GM12878 (cell line): ENCODE measurements around the gene DENR. TPM values are rescaled to one million over a fixed set of nuclear protein-coding genes. Genes with fewer than 3 reads are reported as not detected.
"Not testable (repeated sequence)": the region's sequence is repeated elsewhere in the genome, so short reads cannot be mapped to it uniquely, and the experiment has no call there.

Experiments
- ATAC-seq: fragments of 200-7000 bp; cut with Tn5 transposase; 3 replicates; pipeline ENCODE4 v1.9.1; 2020; ENCODE audit warnings: mild to moderate bottlenecking, moderate library complexity
- BruUV-seq: library from RNA; stranded (reverse); fragments of 400-500 nt; replicated peaks from 2 replicates; lab custom pipeline; 2021; lab: Mats Ljungman, UMichigan
- CTCF ChIA-PET: fragments of 300-600 bp; sonication (Branson Sonifier 250); formaldehyde crosslinking; extraction: SDS; loops from one replicate; lab custom pipeline; 2021; ENCODE audit warnings: inconsistent platforms; lab: Yijun Ruan, JAX
- POLR2A ChIA-PET: fragments of 350-600 bp; formaldehyde crosslinking; extraction: SDS; loops from one replicate; lab custom pipeline; 2021; ENCODE audit warnings: inconsistent platforms; lab: Charles Lee
- RAD21 ChIA-PET: fragments of 300-600 bp; sonication (Branson Sonifier 250); formaldehyde crosslinking; loops from one replicate; lab custom pipeline; 2023; ENCODE audit warnings: antibody characterized with exemption; ENCODE audit not compliant: unreplicated experiment; lab: Charles Lee
- SMC1A ChIA-PET: fragments of 300-600 bp; sonication (Branson Sonifier 250); formaldehyde crosslinking; loops from one replicate; lab custom pipeline; 2023; ENCODE audit not compliant: unreplicated experiment, uncharacterized antibody; lab: Charles Lee
- DNase-seq: peaks from one replicate; pipeline ENCODE4 v3.0.0-alpha.2; 2011; ENCODE audit warnings: low read depth, low spot score
- FAIRE-seq: peaks from 3 replicates; lab custom pipeline; 2011; peaks lifted over from hg19 to GRCh38; lab: Jason Lieb, UNC
- H2AFZ ChIP-seq: 2 replicates; pipeline ENCODE4 v1.6.0; 2011; ENCODE audit warnings: low read depth, low read length, control low read depth; ENCODE audit not compliant: control insufficient read depth
- H3K27ac ChIP-seq: 2 replicates; pipeline ENCODE4 v1.5.1; 2011; ENCODE audit warnings: control low read depth; ENCODE audit not compliant: control insufficient read depth, insufficient read depth
- H3K27me3 ChIP-seq, 2 experiments: replicated peaks in 1 of 2; 2 replicates each; pipeline versions ENCODE4 v1.6.0 to v1.6.1; 2011; ENCODE audit warnings: low read length in 1 of 2; ENCODE audit not compliant: control insufficient read depth in 2 of 2, insufficient read depth in 2 of 2
- H3K36me3 ChIP-seq, 2 experiments: 2 replicates each; pipeline ENCODE4 v1.5.1; 2011; ENCODE audit warnings: low read length in 1 of 2; ENCODE audit not compliant: control insufficient read depth in 2 of 2, insufficient read depth in 2 of 2
- H3K4me1 ChIP-seq: 2 replicates; pipeline ENCODE4 v1.6.1; 2011; ENCODE audit warnings: mild to moderate bottlenecking, low read length, moderate library complexity, mixed read lengths; ENCODE audit not compliant: control insufficient read depth, insufficient read depth
- H3K4me2 ChIP-seq: 2 replicates; pipeline ENCODE4 v1.6.0; 2011; ENCODE audit warnings: control low read depth; ENCODE audit not compliant: control insufficient read depth, insufficient read depth
- H3K4me3 ChIP-seq: fragments of 200-600 bp; sonication (generic); 2 replicates; pipeline ENCODE4 v1.5.1; 2016
- H3K79me2 ChIP-seq: 2 replicates; pipeline ENCODE4 v1.6.0; 2011; ENCODE audit warnings: low read length; ENCODE audit not compliant: control insufficient read depth, insufficient read depth
- H3K9ac ChIP-seq: 2 replicates; pipeline ENCODE4 v1.8.0; 2011; ENCODE audit warnings: low read length, control low read depth, mixed read lengths; ENCODE audit not compliant: control insufficient read depth, insufficient read depth
- H3K9me3 ChIP-seq: replicated peaks from 3 replicates; pipeline ENCODE4 v1.5.1; 2011; ENCODE audit warnings: mild to moderate bottlenecking, low read length; ENCODE audit not compliant: control insufficient read depth, insufficient read depth
- H4K20me1 ChIP-seq: 2 replicates; pipeline ENCODE4 v1.6.0; 2011; ENCODE audit not compliant: control insufficient read depth, insufficient read depth
- WGBS: methylation state at CpG from one replicate; pipeline ENCODE4 v1.1.6; 2016; ENCODE audit warnings: low lambda C conversion rate; ENCODE audit not compliant: insufficient replicate concordance, insufficient coverage; ENCODE audit errors: missing lambda C conversion rate; 5-methylcytosine and 5-hydroxymethylcytosine counted together
- in situ Hi-C: fragments of 300-500 bp; cut with MboI; formaldehyde crosslinking; loops from 9 replicates; pipeline ENCODE4 v1.14.3; 2018; ENCODE audit warnings: mixed read lengths
- intact Hi-C: fragments of 100-400 bp; cut with micrococcal nuclease; formaldehyde crosslinking; loops from one replicate; pipeline ENCODE4 v1.14.2; 2022; ENCODE audit not compliant: unreplicated experiment
- polyA plus RNA-seq, 11 experiments: library from polyadenylated mRNA; depleted of rRNA in 4 of 11; unstranded in 6 of 11; stranded (reverse) in 5 of 11; fragments of >200 nt; fragmentation: Nextera tagmentation in 4 of 11; fragmentation: Illumina TruSeq in 1 of 11; extraction: Ambion mirVana in 4 of 11; extraction: Trizol in 1 of 11; gene quantifications; 1 replicate in 1 of 11; 2 replicates in 10 of 11; pipeline versions ENCODE4 v1.2.1 to v1.2.3, GENCODE V29; 2011 to 2016; ENCODE audit warnings: inconsistent platforms in 2 of 11, missing spikeins in 2 of 11, low read depth in 1 of 11
- total RNA-seq, 4 experiments: library from RNA; depleted of rRNA in 3 of 4; stranded (reverse); fragments of >200 nt in 3 of 4; fragmentation: Illumina TruSeq in 1 of 4; extraction: Trizol in 1 of 4; gene quantifications; 2 replicates each; pipeline versions ENCODE4 v1.2.1 to v1.2.3, GENCODE V29; 2013 to 2021

The DENR gene
- total and polyA plus RNA-seq, 10 of the 15 experiments (the other 5 are each of a cell fraction or from before 2014, with no cell fraction given), result 29.4 to 97.7 (median 58.3) TPM

- 36% methylated on average over 2 of the region's 3 CpGs for WGBS
- H3K4me1 ChIP-seq, POLR2A ChIA-PET, H3K27me3 ChIP-seq, H3K9me3 ChIP-seq, FAIRE-seq, RAD21 ChIA-PET, intact Hi-C loops, in situ Hi-C loops, BruUV-seq, H2AFZ ChIP-seq, SMC1A ChIA-PET, H4K20me1 ChIP-seq, CTCF ChIA-PET, H3K9ac ChIP-seq, H3K79me2 ChIP-seq, DNase-seq, H3K27ac ChIP-seq, H3K4me2 ChIP-seq, H3K36me3 ChIP-seq, H3K4me3 ChIP-seq, ATAC-seq: not testable (repeated sequence)
Observed at GRCh38 chr12:122703841-122704240, 48.8 kb upstream of the DENR start.

GRCh38 chr12:122709287-122709686, 43.3 kb upstream of the DENR start:
- H3K9me3 ChIP-seq, H3K9ac ChIP-seq, H3K4me3 ChIP-seq, intact Hi-C loops, SMC1A ChIA-PET, H3K79me2 ChIP-seq, H3K27me3 ChIP-seq, H3K4me2 ChIP-seq, ATAC-seq, H4K20me1 ChIP-seq, H3K27ac ChIP-seq, POLR2A ChIA-PET, CTCF ChIA-PET, BruUV-seq, H3K36me3 ChIP-seq, RAD21 ChIA-PET, in situ Hi-C loops, DNase-seq, FAIRE-seq, H2AFZ ChIP-seq, H3K4me1 ChIP-seq: not testable (repeated sequence)
- WGBS, result no CpG with 5 or more reads among the region's 3 CpGs

- BruUV-seq, H4K20me1 ChIP-seq, RAD21 ChIA-PET, H3K4me3 ChIP-seq, in situ Hi-C loops, H3K9me3 ChIP-seq, H3K36me3 ChIP-seq, CTCF ChIA-PET, intact Hi-C loops, H3K4me1 ChIP-seq, DNase-seq, H2AFZ ChIP-seq, ATAC-seq, H3K4me2 ChIP-seq, H3K27me3 ChIP-seq, H3K9ac ChIP-seq, FAIRE-seq, SMC1A ChIA-PET, H3K27ac ChIP-seq, H3K79me2 ChIP-seq, POLR2A ChIA-PET: not testable (repeated sequence)
- 98% methylated on average over 2 of the region's 2 CpGs for WGBS
Observed at GRCh38 chr12:122710341-122710740, 42.3 kb upstream of the DENR start.
